AG04450 (cell line): ENCODE measurements around the gene ESYT2. TPM values are rescaled to one million over a fixed set of nuclear protein-coding genes. Genes with fewer than 3 reads are reported as not detected.

Experiments used
- CTCF ChIA-PET: fragments of 300-600, 350-600 bp; formaldehyde crosslinking; extraction: SDS; loops from one replicate; lab custom pipeline; 2022; ENCODE audit warnings: antibody characterized with exemption, inconsistent platforms; lab: Charles Lee
- POLR2A ChIA-PET: fragments of 350-600 bp; formaldehyde crosslinking; extraction: SDS; loops from one replicate; lab custom pipeline; 2021; ENCODE audit warnings: antibody characterized with exemption, inconsistent platforms; lab: Yijun Ruan, JAX
- DNase-seq: peaks from one replicate; pipeline ENCODE4 v3.0.0-alpha.2; 2011; ENCODE audit warnings: low read depth, low spot score
- H3K27ac ChIP-seq: one replicate; pipeline ENCODE4 v1.5.1; 2012; ENCODE audit warnings: low read depth, low read length, control low read depth
- H3K27me3 ChIP-seq: one replicate; pipeline ENCODE4 v1.6.0; 2012; ENCODE audit warnings: low read length; ENCODE audit not compliant: control insufficient read depth, insufficient read depth
- H3K4me3 ChIP-seq: 2 replicates; pipeline ENCODE4 v1.5.1; 2011; ENCODE audit warnings: mild to moderate bottlenecking, low read depth, low read length, control low read depth
- H3K9me3 ChIP-seq: 2 replicates; pipeline ENCODE4 v1.5.1; 2012; ENCODE audit warnings: low read length; ENCODE audit not compliant: control insufficient read depth, insufficient read depth
- polyA plus RNA-seq: library from polyadenylated mRNA; depleted of rRNA; stranded (reverse); fragments of >200 nt; gene quantifications from 2 replicates; pipeline ENCODE4 v1.2.3, GENCODE V29; 2011
- TF ChIP-seq, protein P1 (sequence below): IDR thresholded peaks from 2 replicates; pipeline ENCODE4 v1.5.1; 2011; ENCODE audit warnings: low read depth, low read length, control low read depth, inconsistent platforms

Gene ESYT2
- polyA plus RNA-seq, 1 experiment: 54.3 TPM

DNA sequence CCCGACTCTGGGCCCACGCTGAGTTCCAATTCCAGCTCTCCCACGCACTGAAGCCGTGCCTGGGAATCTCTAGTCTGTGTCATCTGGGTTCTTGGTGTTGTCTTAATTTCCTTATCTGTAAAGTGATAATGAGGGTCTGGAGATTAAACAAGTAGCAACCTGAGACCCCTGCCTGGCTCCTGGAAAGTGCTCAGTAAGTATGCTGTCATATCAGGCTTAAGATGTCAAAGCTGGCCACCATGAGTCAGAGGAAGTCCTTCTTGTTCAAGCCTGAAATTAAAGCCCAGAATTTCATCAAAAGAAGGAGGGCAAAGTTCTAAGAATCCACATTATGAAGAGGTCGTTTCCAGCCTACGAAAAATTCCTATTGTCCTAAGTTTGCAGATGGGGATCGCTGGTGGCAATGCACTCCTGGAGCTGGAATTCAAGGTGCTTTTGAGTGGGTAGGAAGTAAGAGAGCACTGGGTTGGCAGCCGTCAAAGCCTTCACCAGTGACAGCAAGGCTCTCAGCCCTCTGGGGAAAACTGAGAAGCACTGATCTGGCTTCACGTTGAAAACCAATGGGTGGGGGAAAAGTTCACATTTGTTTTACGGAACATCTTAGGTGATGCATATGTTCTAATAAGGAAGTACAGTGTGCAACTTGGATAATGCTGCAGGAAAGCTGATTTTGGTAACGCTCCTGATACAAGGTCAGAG, 74.4 kb downstream of the ESYT2 start:
- Histone ChIP-seq H3K9me3 (no peaks in the 10 kb centered on the region), H3K27me3 (no peaks in the 10 kb centered on the region), H3K27ac (no peak overlapping the region), H3K4me3 (no peak overlapping the region)
- CTCF ChIA-PET: no interaction called here
- DNase-seq: no peak
- TF ChIP-seq, protein P1, sequence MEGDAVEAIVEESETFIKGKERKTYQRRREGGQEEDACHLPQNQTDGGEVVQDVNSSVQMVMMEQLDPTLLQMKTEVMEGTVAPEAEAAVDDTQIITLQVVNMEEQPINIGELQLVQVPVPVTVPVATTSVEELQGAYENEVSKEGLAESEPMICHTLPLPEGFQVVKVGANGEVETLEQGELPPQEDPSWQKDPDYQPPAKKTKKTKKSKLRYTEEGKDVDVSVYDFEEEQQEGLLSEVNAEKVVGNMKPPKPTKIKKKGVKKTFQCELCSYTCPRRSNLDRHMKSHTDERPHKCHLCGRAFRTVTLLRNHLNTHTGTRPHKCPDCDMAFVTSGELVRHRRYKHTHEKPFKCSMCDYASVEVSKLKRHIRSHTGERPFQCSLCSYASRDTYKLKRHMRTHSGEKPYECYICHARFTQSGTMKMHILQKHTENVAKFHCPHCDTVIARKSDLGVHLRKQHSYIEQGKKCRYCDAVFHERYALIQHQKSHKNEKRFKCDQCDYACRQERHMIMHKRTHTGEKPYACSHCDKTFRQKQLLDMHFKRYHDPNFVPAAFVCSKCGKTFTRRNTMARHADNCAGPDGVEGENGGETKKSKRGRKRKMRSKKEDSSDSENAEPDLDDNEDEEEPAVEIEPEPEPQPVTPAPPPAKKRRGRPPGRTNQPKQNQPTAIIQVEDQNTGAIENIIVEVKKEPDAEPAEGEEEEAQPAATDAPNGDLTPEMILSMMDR: no peak
- POLR2A ChIA-PET: no interaction called here

- Histone ChIP-seq H3K9me3 (no peaks in the 10 kb centered on the region), H3K27me3 (no peaks in the 10 kb centered on the region), H3K4me3 (no peak overlapping the region), H3K27ac (no peak overlapping the region)
- TF ChIP-seq, protein P1: no peak
- POLR2A ChIA-PET: interaction anchor here (0.9 kb wide), 1 partner anchor 14 kb away, joined by 3 read pairs; no protein-coding TSS in a partner anchor
- CTCF ChIA-PET: interaction anchor here (2.0 kb wide), 1 partner anchor 13 kb away, joined by 14 read pairs; no protein-coding TSS in a partner anchor
- no peak for DNase-seq
Measured at GRCh38 chr7:158753900-158754299, 75.4 kb downstream of the ESYT2 start.

GRCh38 chr7:158751751-158752150, 77.6 kb downstream of the ESYT2 start:
- H3K27me3 ChIP-seq: no peaks in the 10 kb centered on the region
- no peaks in the 10 kb centered on the region for H3K9me3 ChIP-seq
- DNase-seq: no peak
- POLR2A ChIA-PET: no interaction called here
- CTCF ChIA-PET: interaction anchor here (1.5 kb wide), 1 partner anchor 225 kb away, joined by 4 read pairs; no protein-coding TSS in a partner anchor
- H3K27ac ChIP-seq: no peak overlapping the region
- H3K4me3 ChIP-seq: no peak overlapping the region
- TF ChIP-seq, protein P1: no peak

GRCh38 chr7:158751199-158751598, 78.1 kb downstream of the ESYT2 start:
- ChIA-PET CTCF (no interaction called here), POLR2A (no interaction called here)

DNA sequence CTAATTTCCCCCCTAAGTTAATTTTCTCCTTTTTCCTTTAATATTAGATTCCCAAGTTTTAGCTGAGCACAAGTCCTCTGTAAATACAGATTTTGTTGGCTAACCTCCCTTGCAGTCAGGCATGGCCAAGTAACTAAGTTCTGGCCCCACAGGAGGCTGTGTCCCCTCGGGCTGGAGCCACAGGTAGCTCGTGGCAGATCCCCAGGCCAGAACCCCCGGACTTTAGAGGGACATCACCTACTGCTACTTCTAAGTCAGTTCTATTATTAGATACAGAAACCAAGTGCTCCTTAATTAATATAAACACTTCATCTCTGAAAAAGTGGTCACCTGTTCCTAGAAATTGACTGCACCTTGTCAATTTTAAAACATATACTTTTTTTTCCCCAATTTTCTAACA, 78.6 kb downstream of the ESYT2 start:
- Histone ChIP-seq H3K9me3 (no peaks in the 10 kb centered on the region), H3K27me3 (no peaks in the 10 kb centered on the region), H3K27ac (no peak overlapping the region), H3K4me3 (no peak overlapping the region)
- ChIA-PET POLR2A (no interaction called here), CTCF (interaction anchor here (1.0 kb wide), 1 partner anchor 157 kb away, joined by 3 read pairs; no protein-coding TSS in a partner anchor)
- no peak for DNase-seq
- TF ChIP-seq, protein P1: no peak

More at GRCh38 chr7:158751199-158751598, 78.1 kb downstream of the ESYT2 start:
- Histone ChIP-seq H3K27me3 (no peaks in the 10 kb centered on the region), H3K4me3 (no peak overlapping the region), H3K9me3 (no peaks in the 10 kb centered on the region), H3K27ac (no peak overlapping the region)
- no peak for DNase-seq
- TF ChIP-seq, protein P1: no peak
